ENCODE results near the gene CAAP1.
A peak's percentile ranks its signal among the peaks of the same experiment; 100 is the strongest.
"Not testable (repeated sequence)": the region's sequence is repeated elsewhere in the genome, so short reads cannot be mapped to it uniquely, and the experiment has no call there.

CAAP1 gene

GRCh38 chr9:26892251-26893029 is at the start of gene CAAP1:
TSS of gene CAAP1 (minus strand) at chr9:26892802. CDS start at chr9:26892715, 87 bp downstream.
- peak; percentile 92 for DNase-seq

GRCh38 chr9:26940779-26941178 is 48.2 kb upstream of the CAAP1 start:
- no peak for DNase-seq

- DNase-seq, result no peak
Observed at GRCh38 chr9:26939955-26940711, 47.5 kb upstream of the CAAP1 start.

GRCh38 chr9:26937816-26938371 is 45.3 kb upstream of the CAAP1 start:
- no peak for DNase-seq

- no peak for DNase-seq
Observed at GRCh38 chr9:26935847-26936246, 43.2 kb upstream of the CAAP1 start.

- DNase-seq, result no peak
Observed at GRCh38 chr9:26928902-26929495, 36.4 kb upstream of the CAAP1 start.

GRCh38 chr9:26925609-26926008 is 33.0 kb upstream of the CAAP1 start:
- DNase-seq, result no peak

- no peak for DNase-seq
Observed at GRCh38 chr9:26919698-26920097, 27.1 kb upstream of the CAAP1 start.

GRCh38 chr9:26913138-26913668 is 20.6 kb upstream of the CAAP1 start:
- no peak for DNase-seq

- no peak for DNase-seq
Observed at GRCh38 chr9:26904671-26905070, 12.1 kb upstream of the CAAP1 start.

- no peak for DNase-seq
Observed at GRCh38 chr9:26904070-26904469, 11.5 kb upstream of the CAAP1 start.

- no peak for DNase-seq
Observed at GRCh38 chr9:26893030-26893676, 551 bp upstream of the CAAP1 start.

GRCh38 chr9:26891726-26892125 is 876 bp downstream of the CAAP1 start:
- DNase-seq, result no peak

- no peak for DNase-seq
Observed at GRCh38 chr9:26888271-26888670, 4.3 kb downstream of the CAAP1 start.

- DNase-seq, result no peak
Observed at GRCh38 chr9:26882154-26882553, 10.4 kb downstream of the CAAP1 start.

- DNase-seq, result no peak
Observed at GRCh38 chr9:26880262-26880661, 12.3 kb downstream of the CAAP1 start.

- DNase-seq, result not testable (repeated sequence)
Observed at GRCh38 chr9:26875155-26875554, 17.4 kb downstream of the CAAP1 start.

GRCh38 chr9:26870292-26870691 is 22.3 kb downstream of the CAAP1 start:
- DNase-seq, result no peak

GRCh38 chr9:26863074-26863473 is 29.5 kb downstream of the CAAP1 start:
- no peak for DNase-seq

GRCh38 chr9:26856413-26857032 is 36.1 kb downstream of the CAAP1 start:
- DNase-seq, result peak; percentile 14

- no peak for DNase-seq
Observed at GRCh38 chr9:26850995-26851394, 41.6 kb downstream of the CAAP1 start.

GRCh38 chr9:26833792-26834191 is 58.8 kb downstream of the CAAP1 start:
- DNase-seq, result no peak

All from CD4-positive, alpha-beta T cell treated with Interleukin-21 for 1 hour (primary cell).